HG03571 (cell line): ENCODE data around the gene TEX50.
"Not testable (repeated sequence)": the region's sequence is repeated elsewhere in the genome, so short reads cannot be mapped to it uniquely, and the experiment has no call there.

Experiments
- ATAC-seq: cut with Tn5 transposase; IDR thresholded peaks from one replicate; pipeline ENCODE4 v1.9.1; 2021; ENCODE audit not compliant: unreplicated experiment

TEX50 gene

GRCh38 chr1:173635116-173635515 is at the start of gene TEX50:
TSS of gene TEX50 (plus strand) at chr1:173635338. CDS start at chr1:173635522, 184 bp downstream.
- no peak for ATAC-seq

- no peak for ATAC-seq
Observed at GRCh38 chr1:173590557-173590956, 44.6 kb upstream of the TEX50 start.

- ATAC-seq, result not testable (repeated sequence)
Observed at GRCh38 chr1:173591138-173591537, 44.0 kb upstream of the TEX50 start.

GRCh38 chr1:173596097-173596825 is 38.9 kb upstream of the TEX50 start:
- ATAC-seq, result no peak

- no peak for ATAC-seq
Observed at GRCh38 chr1:173601588-173601987, 33.5 kb upstream of the TEX50 start.

GRCh38 chr1:173603056-173603591 is 32.0 kb upstream of the TEX50 start, which contains the start of gene SLC9C2:
TSS of gene SLC9C2 (minus strand) at chr1:173603072. CDS start at chr1:173601776, 1,296 bp downstream.
- ATAC-seq, result no peak

GRCh38 chr1:173608503-173609216 is 26.5 kb upstream of the TEX50 start:
- ATAC-seq, result no peak

GRCh38 chr1:173613086-173613485 is 22.1 kb upstream of the TEX50 start:
- ATAC-seq, result not testable (repeated sequence)

- no peak for ATAC-seq
Observed at GRCh38 chr1:173616859-173617258, 18.3 kb upstream of the TEX50 start.

- no peak for ATAC-seq
Observed at GRCh38 chr1:173627269-173627668, 7.9 kb upstream of the TEX50 start.

- no peak for ATAC-seq
Observed at GRCh38 chr1:173628888-173629287, 6.2 kb upstream of the TEX50 start.

GRCh38 chr1:173637236-173638042 is 2.3 kb downstream of the TEX50 start:
- ATAC-seq, result not testable (repeated sequence)

- ATAC-seq, result no peak
Observed at GRCh38 chr1:173638043-173639021, 3.2 kb downstream of the TEX50 start.

- no peak for ATAC-seq
Observed at GRCh38 chr1:173639102-173639501, 4.0 kb downstream of the TEX50 start.

GRCh38 chr1:173642450-173643139 is 7.5 kb downstream of the TEX50 start:
- ATAC-seq, result not testable (repeated sequence)

- no peak for ATAC-seq
Observed at GRCh38 chr1:173646656-173647055, 11.5 kb downstream of the TEX50 start.

GRCh38 chr1:173648880-173649605 is 13.9 kb downstream of the TEX50 start:
- ATAC-seq, result no peak

GRCh38 chr1:173660306-173660705 is 25.2 kb downstream of the TEX50 start:
- ATAC-seq, result no peak

GRCh38 chr1:173661271-173661670 is 26.1 kb downstream of the TEX50 start:
- ATAC-seq, result no peak
